GM23338 (cell line): Measurements from ENCODE around the gene ARID4B. TPM values are rescaled to one million over a fixed set of nuclear protein-coding genes. Genes with fewer than 3 reads are reported as not detected.

Experiments
- ATAC-seq: fragments of 200-7000 bp; cut with Tn5 transposase; 3 replicates; pipeline ENCODE4 v1.9.1; 2020
- DNase-seq: peaks from one replicate; pipeline ENCODE4 v3.0.0-alpha.2; 2015; ENCODE audit warnings: low spot score
- H2AFZ ChIP-seq: fragments of 200-600 bp; sonication (generic); 2 replicates; pipeline ENCODE4 v1.8.0; 2016; ENCODE audit warnings: antibody characterized with exemption, mild to moderate bottlenecking, moderate library complexity
- H3F3A ChIP-seq: fragments of 200-600 bp; sonication (generic); replicated peaks from 2 replicates; pipeline ENCODE4 v1.8.0; 2017; ENCODE audit warnings: antibody characterized with exemption, mixed run types, low read depth
- H3K27ac ChIP-seq: fragments of 200-600 bp; sonication (generic); 2 replicates; pipeline ENCODE4 v1.6.1; 2016; ENCODE audit warnings: low read depth
- H3K27me3 ChIP-seq: fragments of 200-600 bp; sonication (generic); 2 replicates; pipeline ENCODE4 v1.8.0; 2016; ENCODE audit warnings: mild to moderate bottlenecking, mixed run types, moderate library complexity; ENCODE audit not compliant: insufficient read depth
- H3K36me3 ChIP-seq: fragments of 200-600 bp; sonication (generic); 2 replicates; pipeline ENCODE4 v1.8.0; 2016; ENCODE audit warnings: mild to moderate bottlenecking; ENCODE audit not compliant: insufficient read depth
- H3K4me1 ChIP-seq: fragments of 200-600 bp; sonication (generic); 2 replicates; pipeline ENCODE4 v1.8.0; 2016; ENCODE audit warnings: mild to moderate bottlenecking, moderate library complexity; ENCODE audit not compliant: insufficient read depth
- H3K4me2 ChIP-seq: fragments of 200-600 bp; sonication (generic); 2 replicates; pipeline ENCODE4 v1.7.1; 2017; ENCODE audit warnings: mixed run types
- H3K4me3 ChIP-seq: fragments of 200-600 bp; sonication (generic); 2 replicates; pipeline ENCODE4 v1.6.1; 2016; ENCODE audit warnings: mixed run types
- H3K79me2 ChIP-seq: fragments of 200-600 bp; sonication (generic); replicated peaks from 2 replicates; pipeline ENCODE4 v1.8.0; 2017; ENCODE audit warnings: mild to moderate bottlenecking; ENCODE audit not compliant: insufficient read depth
- H3K9me2 ChIP-seq: fragments of 200-600 bp; sonication (generic); 2 replicates; pipeline ENCODE4 v1.8.0; 2017; ENCODE audit not compliant: insufficient read depth
- H4K20me1 ChIP-seq: fragments of 200-600 bp; sonication (generic); replicated peaks from 2 replicates; pipeline ENCODE4 v1.8.0; 2017; ENCODE audit warnings: mild to moderate bottlenecking; ENCODE audit not compliant: insufficient read depth
- H3K27ac Mint-ChIP-seq: 2 replicates; pipeline ENCODE4 v1.8.0; 2020; ENCODE audit warnings: inconsistent platforms, mild to moderate bottlenecking, moderate library complexity, mixed read lengths
- H3K27me3 Mint-ChIP-seq: 3 replicates; pipeline ENCODE4 v1.8.0; 2022; ENCODE audit warnings: low read depth, mild to moderate bottlenecking, moderate library complexity, mixed read lengths, inconsistent platforms; ENCODE audit not compliant: insufficient read depth, poor library complexity
- H3K36me3 Mint-ChIP-seq: 3 replicates; pipeline ENCODE4 v1.8.0; 2021; ENCODE audit warnings: low read depth, mild to moderate bottlenecking, inconsistent platforms, moderate library complexity, mixed read lengths
- H3K4me1 Mint-ChIP-seq: 3 replicates; pipeline ENCODE4 v1.8.0; 2020; ENCODE audit warnings: mild to moderate bottlenecking, inconsistent platforms, mixed read lengths
- H3K4me3 Mint-ChIP-seq: 3 replicates; pipeline ENCODE4 v1.8.0; 2021; ENCODE audit warnings: moderate library complexity, mild to moderate bottlenecking, inconsistent platforms, mixed read lengths
- H3K9me3 Mint-ChIP-seq: 3 replicates; pipeline ENCODE4 v1.8.0; 2020; ENCODE audit warnings: moderate library complexity, mild to moderate bottlenecking, inconsistent platforms, mixed read lengths
- CREB1 ChIP-seq: fragments of 250-450 bp; sonication (Bioruptor Pico); IDR thresholded peaks from 2 replicates; pipeline ENCODE4 v1.5.0; 2020; ENCODE audit warnings: low read depth, mild to moderate bottlenecking, moderate library complexity
- CTCF ChIP-seq, 2 experiments: fragments of 200-600 bp in 1 of 2; sonication (generic) in 1 of 2; conservative IDR thresholded peaks; 2 replicates each; pipeline versions ENCODE4 v1.5.1 to v1.6.1; 2016 to 2017; ENCODE audit warnings: antibody characterized with exemption in 2 of 2, low read depth in 2 of 2, mild to moderate bottlenecking in 2 of 2, moderate library complexity in 1 of 2
- ETS1 ChIP-seq: IDR thresholded peaks from 2 replicates; pipeline ENCODE4 v1.6.1; 2016; ENCODE audit warnings: antibody characterized with exemption
- EZH2 ChIP-seq: fragments of 200-600 bp; sonication (generic); IDR thresholded peaks from one replicate; pipeline ENCODE4 v1.8.0; 2017; ENCODE audit warnings: antibody characterized with exemption, mild to moderate bottlenecking, low read depth; ENCODE audit not compliant: unreplicated experiment
- EZH2phosphoT487 ChIP-seq: fragments of 200-600 bp; sonication (generic); IDR thresholded peaks from one replicate; pipeline ENCODE4 v1.8.1; 2018; ENCODE audit warnings: antibody characterized with exemption; ENCODE audit not compliant: unreplicated experiment
- JUNB ChIP-seq: IDR thresholded peaks from one replicate; pipeline ENCODE4 v1.6.1; 2016; ENCODE audit warnings: antibody characterized with exemption; ENCODE audit not compliant: unreplicated experiment
- NANOG ChIP-seq: IDR thresholded peaks from 2 replicates; pipeline ENCODE4 v1.6.1; 2016; ENCODE audit warnings: antibody characterized with exemption, borderline replicate concordance
- POLR2AphosphoS5 ChIP-seq: IDR thresholded peaks from 2 replicates; pipeline ENCODE4 v1.6.1; 2016; ENCODE audit warnings: antibody characterized with exemption, low read depth
- REST ChIP-seq: IDR thresholded peaks from one replicate; pipeline ENCODE4 v1.6.1; 2018; ENCODE audit warnings: antibody characterized with exemption; ENCODE audit not compliant: unreplicated experiment
- STAT1 ChIP-seq: IDR thresholded peaks from one replicate; pipeline ENCODE4 v1.6.1; 2016; ENCODE audit warnings: antibody characterized with exemption; ENCODE audit not compliant: unreplicated experiment
- ZNF114 ChIP-seq: fragments of 250-450 bp; sonication (Bioruptor Pico); IDR thresholded peaks from 2 replicates; pipeline ENCODE4 v1.5.0; 2020; ENCODE audit warnings: mild to moderate bottlenecking, moderate library complexity
- ZNF331 ChIP-seq: fragments of 250-450 bp; sonication (Bioruptor Pico); IDR thresholded peaks from 2 replicates; pipeline ENCODE4 v1.5.0; 2020; ENCODE audit warnings: low read depth, mild to moderate bottlenecking, moderate library complexity
- ZNF462 ChIP-seq: fragments of 250-450 bp; sonication (Bioruptor Pico); IDR thresholded peaks from 2 replicates; pipeline ENCODE4 v1.5.0; 2020; ENCODE audit warnings: mild to moderate bottlenecking, moderate library complexity
- polyA plus RNA-seq: library from polyadenylated mRNA; unstranded; fragments of >200 nt; fragmentation: Nextera tagmentation; extraction: Ambion mirVana; gene quantifications from 2 replicates; pipeline ENCODE4 v1.2.1, GENCODE V29; 2016
- total RNA-seq: library from RNA; depleted of rRNA; stranded (reverse); fragments of >200 nt; shearing (Covaris generic); gene quantifications from 2 replicates; pipeline ENCODE4 v1.2.3, GENCODE V29; 2014

The ARID4B gene
- total and polyA plus RNA-seq, 2 experiments from 2014 or later = 25.1 to 59.8 TPM

- Histone ChIP-seq H3K27me3 (no peaks in the 10 kb centered on the region), H3K9me2 (no peaks in the 10 kb centered on the region), H3K4me2 (no peak overlapping the region), H3K27ac (no peak overlapping the region), H3K36me3 (0 out of 2 replicates have a peak, but pooled peaks cover 5% of the 10 kb centered on the region), H2AFZ (no peak overlapping the region), H3F3A (peaks cover 6% of the 10 kb centered on the region; the same call in 1 of the 2 replicates), H3K79me2 (peaks cover 63% of the 10 kb centered on the region), H3K4me1 (peaks cover 4% of the 10 kb centered on the region; the same call in 1 of the 2 replicates), H3K4me3 (no peak overlapping the region), H4K20me1 (peaks cover 18% of the 10 kb centered on the region; the same call in 1 of the 2 replicates)
- peaks cover 12% of the 10 kb centered on the region; the same call in 2 of the 3 replicates for H3K4me1 Mint-ChIP-seq
- H3K27ac Mint-ChIP-seq = no peak overlapping the region
- 0 out of 3 replicates have a peak overlapping the region, but pooled peaks have one; percentile 6 for H3K4me3 Mint-ChIP-seq
- H3K36me3 Mint-ChIP-seq = peaks cover 29% of the 10 kb centered on the region
- no peaks in the 10 kb centered on the region for H3K9me3 Mint-ChIP-seq
- TF ChIP-seq JUNB (no peak), ZNF331 (CRISPR knock-in tag) (no peak), ZNF462 (CRISPR knock-in tag) (no peak), ZNF114 (CRISPR knock-in tag) (no peak), ETS1 (no peak), CREB1 (CRISPR knock-in tag) (no peak), NANOG (no peak), EZH2phosphoT487 (no peak), CTCF (conservative IDR thresholded peaks at IDR 0.05; ENCODE audit: low read depth in 2 of 2) (no peak), STAT1 (no peak), REST (no peak), EZH2 (no peak), POLR2AphosphoS5 (no peak)
- no peak for ATAC-seq
- H3K27me3 Mint-ChIP-seq = peaks cover 6% of the 10 kb centered on the region
- DNase-seq = no peak
These were observed 41.8 kb upstream of the ARID4B start for GRCh38 chr1:235369802-235370201.
